OCI-LY1 (cell line): ENCODE results near the gene ZBTB47.

Experiments
- H2AFZ ChIP-seq: fragments of 200-600 bp; sonication (generic), shearing (Covaris generic); 2 replicates; pipeline ENCODE4 v1.6.0; 2014; ENCODE audit warnings: antibody characterized with exemption, mild to moderate bottlenecking, low read length
- H3F3A ChIP-seq: fragments of 200-600 bp; sonication (generic), shearing (Covaris generic); 2 replicates; pipeline ENCODE4 v1.6.0; 2014; ENCODE audit warnings: mild to moderate bottlenecking, antibody characterized with exemption, low read length, moderate library complexity; ENCODE audit not compliant: insufficient read depth
- H3K27ac ChIP-seq: fragments of 200-600 bp; sonication (generic); 2 replicates; pipeline ENCODE4 v1.5.1; 2014; ENCODE audit warnings: low read length, mixed run types, mild to moderate bottlenecking, low read depth; ENCODE audit not compliant: poor library complexity, severe bottlenecking
- H3K27me3 ChIP-seq: fragments of 200-600 bp; sonication (generic); 2 replicates; pipeline ENCODE4 v1.6.0; 2014; ENCODE audit warnings: antibody characterized with exemption, mild to moderate bottlenecking, low read length, moderate library complexity; ENCODE audit not compliant: insufficient read depth
- H3K36me3 ChIP-seq: fragments of 200-600 bp; sonication (generic); 2 replicates; pipeline ENCODE4 v1.6.1; 2014; ENCODE audit warnings: mild to moderate bottlenecking, antibody characterized with exemption, low read length, moderate library complexity, mixed read lengths; ENCODE audit not compliant: insufficient read depth
- H3K4me1 ChIP-seq: fragments of 200-600 bp; sonication (generic); 2 replicates; pipeline ENCODE4 v1.5.1; 2014; ENCODE audit warnings: mild to moderate bottlenecking, low read length, moderate library complexity; ENCODE audit not compliant: insufficient read depth, severe bottlenecking
- H3K4me2 ChIP-seq: fragments of 200-600 bp; sonication (generic), shearing (Covaris generic); 2 replicates; pipeline ENCODE4 v1.6.1; 2014; ENCODE audit warnings: low read length
- H3K4me3 ChIP-seq: fragments of 200-600 bp; sonication (generic); 2 replicates; pipeline ENCODE4 v1.5.1; 2014; ENCODE audit warnings: low read length, low read depth, mild to moderate bottlenecking, mixed read lengths; ENCODE audit not compliant: poor library complexity, severe bottlenecking
- H3K79me2 ChIP-seq: fragments of 200-600 bp; shearing (Covaris generic); 2 replicates; pipeline ENCODE4 v1.6.1; 2016; ENCODE audit warnings: mixed run types, low read length, mixed read lengths; ENCODE audit not compliant: insufficient read depth
- H3K9ac ChIP-seq: fragments of 200-600 bp; sonication (generic), shearing (Covaris generic); 2 replicates; pipeline ENCODE4 v1.6.1; 2014; ENCODE audit warnings: mild to moderate bottlenecking, low read length, mixed read lengths
- H3K9me2 ChIP-seq: fragments of 200-600 bp; sonication (generic), shearing (Covaris generic); 2 replicates; pipeline ENCODE4 v1.6.1; 2014; ENCODE audit warnings: low read depth, mild to moderate bottlenecking, low read length, mixed read lengths
- H3K9me3 ChIP-seq: fragments of 200-600 bp; shearing (Covaris generic); 2 replicates; pipeline ENCODE4 v1.6.1; 2014; ENCODE audit warnings: low read length, mixed read lengths
- H4K20me1 ChIP-seq: fragments of 200-600 bp; sonication (generic), shearing (Covaris generic); 2 replicates; pipeline ENCODE4 v1.6.0; 2016; ENCODE audit warnings: mild to moderate bottlenecking, low read length; ENCODE audit not compliant: insufficient read depth
- EZH2 ChIP-seq: fragments of 200-600 bp; sonication (generic), shearing (Covaris generic); IDR thresholded peaks from 2 replicates; pipeline ENCODE4 v1.8.0; 2017; ENCODE audit warnings: borderline replicate concordance, mixed run types, mild to moderate bottlenecking, antibody characterized with exemption, low read length, moderate library complexity, mixed read lengths
- TF ChIP-seq, protein P1 (sequence below): fragments of 200-600 bp; sonication (generic), shearing (Covaris generic); IDR thresholded peaks from 2 replicates; pipeline ENCODE4 v1.5.1; 2017; ENCODE audit warnings: mild to moderate bottlenecking, antibody characterized with exemption, low read length, moderate library complexity, mixed read lengths

ZBTB47 gene

GRCh38 chr3:42613462-42613861 lies 40.0 kb upstream of the ZBTB47 start:
- Histone ChIP-seq H3K9ac (peak overlapping the region; percentile 15; the same call in 1 of the 2 replicates), H3K9me2 (no peaks in the 10 kb centered on the region), H3K4me3 (peak overlapping the region; percentile 20), H3K36me3 (peaks cover 12% of the 10 kb centered on the region), H3K9me3 (no peaks in the 10 kb centered on the region), H4K20me1 (no peaks in the 10 kb centered on the region), H3K4me1 (peaks cover 49% of the 10 kb centered on the region), H3K79me2 (peaks cover 88% of the 10 kb centered on the region), H3F3A (no peaks in the 10 kb centered on the region), H3K4me2 (peak overlapping the region; percentile 43), H2AFZ (no peak overlapping the region), H3K27me3 (no peaks in the 10 kb centered on the region), H3K27ac (peak overlapping the region; percentile 78)
- no peak for TF ChIP-seq EZH2
- TF ChIP-seq, protein P1, sequence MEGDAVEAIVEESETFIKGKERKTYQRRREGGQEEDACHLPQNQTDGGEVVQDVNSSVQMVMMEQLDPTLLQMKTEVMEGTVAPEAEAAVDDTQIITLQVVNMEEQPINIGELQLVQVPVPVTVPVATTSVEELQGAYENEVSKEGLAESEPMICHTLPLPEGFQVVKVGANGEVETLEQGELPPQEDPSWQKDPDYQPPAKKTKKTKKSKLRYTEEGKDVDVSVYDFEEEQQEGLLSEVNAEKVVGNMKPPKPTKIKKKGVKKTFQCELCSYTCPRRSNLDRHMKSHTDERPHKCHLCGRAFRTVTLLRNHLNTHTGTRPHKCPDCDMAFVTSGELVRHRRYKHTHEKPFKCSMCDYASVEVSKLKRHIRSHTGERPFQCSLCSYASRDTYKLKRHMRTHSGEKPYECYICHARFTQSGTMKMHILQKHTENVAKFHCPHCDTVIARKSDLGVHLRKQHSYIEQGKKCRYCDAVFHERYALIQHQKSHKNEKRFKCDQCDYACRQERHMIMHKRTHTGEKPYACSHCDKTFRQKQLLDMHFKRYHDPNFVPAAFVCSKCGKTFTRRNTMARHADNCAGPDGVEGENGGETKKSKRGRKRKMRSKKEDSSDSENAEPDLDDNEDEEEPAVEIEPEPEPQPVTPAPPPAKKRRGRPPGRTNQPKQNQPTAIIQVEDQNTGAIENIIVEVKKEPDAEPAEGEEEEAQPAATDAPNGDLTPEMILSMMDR: peak; percentile 73

- Histone ChIP-seq H4K20me1 (no peaks in the 10 kb centered on the region), H3F3A (no peaks in the 10 kb centered on the region; the same call in 1 of the 2 replicates), H3K9ac (no peak overlapping the region), H3K36me3 (peaks cover 75% of the 10 kb centered on the region), H3K27ac (no peak overlapping the region), H3K4me3 (no peak overlapping the region), H3K9me3 (no peaks in the 10 kb centered on the region), H3K4me1 (no peaks in the 10 kb centered on the region), H3K9me2 (no peaks in the 10 kb centered on the region), H3K4me2 (no peak overlapping the region), H3K27me3 (no peaks in the 10 kb centered on the region), H3K79me2 (no peaks in the 10 kb centered on the region), H2AFZ (no peak overlapping the region)
- no peak for TF ChIP-seq EZH2
- TF ChIP-seq, protein P1: no peak
Measured at GRCh38 chr3:42631620-42632019, 21.9 kb upstream of the ZBTB47 start.

DNA sequence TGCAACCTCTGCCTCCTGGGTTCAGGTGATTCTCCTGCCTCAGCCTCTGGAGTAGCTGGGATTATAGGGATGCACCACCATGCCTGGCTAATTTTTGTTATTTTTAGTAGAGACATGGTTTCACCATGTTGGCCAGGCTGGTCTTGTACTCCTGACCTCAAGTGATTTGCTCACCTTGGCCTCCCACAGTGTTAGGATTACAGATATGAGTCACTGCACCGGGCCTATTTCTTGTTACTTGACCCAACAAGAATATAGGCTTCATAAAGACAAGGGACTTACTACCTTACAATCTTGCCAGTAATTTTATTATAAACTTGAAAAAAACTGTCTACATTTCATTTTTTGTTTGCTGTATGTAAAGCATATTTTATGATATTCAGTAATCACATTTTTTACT lies 21.4 kb upstream of the ZBTB47 start:
- Histone ChIP-seq H3K9me2 (no peaks in the 10 kb centered on the region), H3K4me1 (no peaks in the 10 kb centered on the region), H3K27ac (no peak overlapping the region), H3K79me2 (no peaks in the 10 kb centered on the region), H3K36me3 (peaks cover 79% of the 10 kb centered on the region), H3K4me2 (no peak overlapping the region), H2AFZ (no peak overlapping the region), H3K4me3 (no peak overlapping the region), H3K27me3 (no peaks in the 10 kb centered on the region), H3F3A (no peaks in the 10 kb centered on the region; the same call in 1 of the 2 replicates), H3K9ac (no peak overlapping the region), H4K20me1 (no peaks in the 10 kb centered on the region), H3K9me3 (no peaks in the 10 kb centered on the region)
- TF ChIP-seq, protein P1: no peak
- no peak for TF ChIP-seq EZH2
